GM23248 (cell line): ENCODE results near the gene ATP8A2.

Experiments used
- EZH2 ChIP-seq: fragments of 200-600 bp; sonication (generic); IDR thresholded peaks from 2 replicates; pipeline ENCODE4 v1.6.1; 2018; ENCODE audit warnings: antibody characterized with exemption, mild to moderate bottlenecking; ENCODE audit not compliant: insufficient read depth, poor library complexity, severe bottlenecking
- EZH2phosphoT487 ChIP-seq: fragments of 200-600 bp; sonication (generic); IDR thresholded peaks from 2 replicates; pipeline ENCODE4 v1.6.1; 2018; ENCODE audit warnings: antibody characterized with exemption, moderate library complexity, mild to moderate bottlenecking, low read depth; ENCODE audit not compliant: insufficient read depth

- TF ChIP-seq EZH2phosphoT487 (no peak), EZH2 (no peak)
Observed at GRCh38 chr13:25775275-25775674, 403.5 kb downstream of the ATP8A2 start.
